NCI-H446 treated with DMSO at 0.1 percent for 48 hours (cell line): ENCODE results near the gene ARHGDIG.
"Not testable (repeated sequence)": the region's sequence is repeated elsewhere in the genome, so short reads cannot be mapped to it uniquely, and the experiment has no call there.

ENCODE experiments used
- DNase-seq: peaks from one replicate; lab custom pipeline; 2025; lab: John Stamatoyannopoulos, UW

Gene ARHGDIG

DNA sequence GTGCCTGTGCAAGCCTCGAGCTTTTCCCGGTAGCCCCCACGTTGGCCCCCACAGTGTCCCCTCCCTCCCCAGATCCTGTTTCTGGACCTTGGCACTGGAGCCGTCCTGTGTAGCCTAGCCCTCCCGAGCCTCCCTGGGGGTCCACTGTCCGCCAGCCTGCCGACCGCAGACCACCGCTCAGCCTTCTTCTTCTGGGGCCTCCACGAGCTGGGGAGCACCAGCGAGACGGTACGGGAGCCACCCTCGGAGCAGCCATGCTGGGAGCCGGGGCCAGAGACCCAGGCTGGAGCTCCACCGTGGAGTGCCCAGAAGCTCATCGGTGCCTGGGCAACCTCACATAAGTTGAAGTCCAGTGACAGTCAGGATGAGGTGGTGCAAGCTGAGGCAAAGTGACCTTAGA lies 16.4 kb upstream of the ARHGDIG start:
- no peak for DNase-seq

DNA sequence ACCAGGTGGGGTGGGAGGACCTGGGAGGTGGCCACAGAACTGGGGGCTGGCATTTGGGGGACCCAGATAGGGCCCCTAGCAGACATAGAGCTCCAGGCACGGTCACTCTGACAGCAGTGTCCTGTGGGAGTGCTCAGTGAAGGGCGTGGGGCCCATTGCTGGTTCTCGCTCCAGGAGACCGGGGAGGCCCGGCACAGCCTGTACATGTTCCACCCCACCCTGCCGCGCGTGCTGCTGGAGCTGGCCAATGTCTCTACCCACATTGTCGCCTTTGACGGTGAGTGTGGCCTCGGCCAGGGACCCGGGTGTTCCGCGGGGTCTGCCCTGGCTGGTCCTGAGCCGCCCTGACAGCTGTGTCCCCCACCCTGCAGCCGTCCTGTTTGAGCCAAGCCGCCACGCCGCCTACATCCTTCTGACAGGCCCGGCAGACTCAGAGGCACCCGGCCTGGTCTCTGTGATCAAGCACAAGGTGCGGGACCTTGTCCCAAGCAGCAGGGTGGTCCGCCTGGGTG lies 15.9 kb upstream of the ARHGDIG start:
- no peak for DNase-seq

DNA sequence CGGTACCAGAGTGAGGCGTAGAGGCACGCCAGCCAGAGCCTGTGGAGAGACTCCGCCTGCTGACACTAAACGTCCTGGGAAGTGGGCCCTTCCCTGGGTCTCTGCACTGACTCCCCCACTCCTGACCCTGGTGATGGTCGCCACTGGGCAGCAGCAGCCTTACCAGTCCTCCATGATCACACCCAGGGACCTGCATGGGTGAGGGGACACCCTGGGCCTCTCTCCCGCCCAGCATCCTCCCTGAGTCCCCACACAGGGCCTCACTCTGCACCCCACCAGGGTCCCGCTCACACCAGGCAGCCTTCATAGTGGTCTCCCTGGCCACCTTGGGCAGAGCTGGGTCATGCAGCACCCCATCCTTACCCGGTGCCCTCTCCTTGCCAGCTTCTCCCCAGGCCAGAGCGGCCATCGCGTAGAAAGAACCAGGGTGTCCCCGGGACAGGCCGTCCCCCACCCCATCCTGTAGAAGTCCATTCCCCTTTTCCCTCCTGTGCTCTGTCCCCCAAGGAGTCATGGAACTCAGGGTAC lies 15.3 kb upstream of the ARHGDIG start:
- DNase-seq, result no peak

DNA sequence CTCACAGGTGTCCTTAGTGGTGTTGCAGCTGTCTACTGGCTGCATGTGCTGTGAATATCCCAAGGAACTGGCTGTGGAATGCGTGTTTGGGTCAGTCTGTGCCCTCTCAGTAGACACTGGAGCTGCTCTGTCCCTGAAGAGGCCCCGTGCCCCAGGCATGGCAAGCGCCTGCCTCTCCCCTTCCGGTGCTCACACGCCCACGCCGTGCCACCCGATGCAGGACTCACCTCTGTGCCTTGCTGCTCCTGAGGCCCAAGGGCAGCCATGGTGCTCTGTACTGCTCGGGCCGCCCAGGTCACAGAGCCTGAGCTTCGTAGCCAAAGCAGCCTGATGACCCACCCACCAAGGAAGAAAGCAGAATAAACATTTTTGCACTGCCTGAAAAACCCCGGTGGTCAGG lies 14.7 kb upstream of the ARHGDIG start:
- DNase-seq, result no peak

DNA sequence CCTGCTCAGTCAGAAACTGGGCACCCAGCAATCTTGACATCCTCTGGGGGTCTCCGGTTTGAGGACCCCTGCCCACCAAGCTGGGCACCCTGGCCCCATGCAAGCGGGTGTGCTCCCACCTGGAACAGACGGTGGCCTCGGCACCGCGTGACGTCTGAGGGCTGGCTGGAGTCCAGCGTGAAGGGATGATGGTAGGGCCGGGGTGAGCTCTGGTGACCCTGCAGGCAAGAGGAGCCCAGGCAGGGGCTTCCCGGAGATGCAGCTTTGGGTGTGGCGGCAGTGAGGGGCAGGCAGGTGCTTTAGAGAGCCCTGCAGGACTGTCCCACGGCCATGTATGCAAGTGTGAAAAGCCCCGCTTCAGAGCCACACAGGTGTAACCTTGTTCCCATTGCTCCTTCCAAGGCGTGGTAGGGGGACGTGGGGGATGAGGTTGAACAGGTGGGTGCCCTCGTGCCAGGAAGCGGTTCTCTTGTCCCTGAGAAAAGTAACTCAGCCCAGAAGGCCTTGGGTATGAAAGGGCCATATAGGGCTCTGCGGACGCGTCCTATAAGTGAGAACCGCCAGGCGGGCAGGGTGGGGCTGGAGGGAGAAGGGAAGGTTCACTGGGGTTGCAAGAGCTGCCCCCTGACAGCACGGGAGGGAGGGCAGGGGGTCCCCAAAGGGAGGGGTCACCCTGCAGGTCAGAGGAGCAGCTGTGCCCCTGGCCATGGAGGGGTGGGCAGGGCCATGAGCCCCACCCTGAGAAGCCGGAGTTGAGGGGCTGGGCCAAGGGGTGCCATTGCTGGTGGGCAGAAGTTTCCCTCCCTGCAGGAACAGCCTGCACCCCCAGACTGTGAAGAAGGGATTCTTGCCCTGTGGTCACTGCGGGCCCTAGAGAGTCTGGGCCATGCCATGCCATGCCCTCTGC lies 13.9 kb upstream of the ARHGDIG start:
- no peak for DNase-seq

DNA sequence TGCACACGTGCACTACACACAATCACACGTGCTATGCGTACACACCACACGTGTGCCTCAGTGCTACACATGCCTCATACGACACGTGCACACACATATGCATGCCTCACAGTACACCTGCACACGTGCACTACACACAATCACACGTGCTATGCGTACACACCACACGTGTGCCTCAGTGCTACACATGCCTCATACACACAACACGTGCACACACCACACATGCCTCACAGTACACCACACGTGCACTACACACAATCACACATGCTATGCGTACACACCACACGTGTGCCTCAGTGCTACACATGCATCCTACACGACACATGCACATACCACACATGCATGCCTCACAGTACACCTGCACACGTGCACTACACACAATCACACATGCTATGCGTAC lies 12.8 kb upstream of the ARHGDIG start:
- DNase-seq, result not testable (repeated sequence)

DNA sequence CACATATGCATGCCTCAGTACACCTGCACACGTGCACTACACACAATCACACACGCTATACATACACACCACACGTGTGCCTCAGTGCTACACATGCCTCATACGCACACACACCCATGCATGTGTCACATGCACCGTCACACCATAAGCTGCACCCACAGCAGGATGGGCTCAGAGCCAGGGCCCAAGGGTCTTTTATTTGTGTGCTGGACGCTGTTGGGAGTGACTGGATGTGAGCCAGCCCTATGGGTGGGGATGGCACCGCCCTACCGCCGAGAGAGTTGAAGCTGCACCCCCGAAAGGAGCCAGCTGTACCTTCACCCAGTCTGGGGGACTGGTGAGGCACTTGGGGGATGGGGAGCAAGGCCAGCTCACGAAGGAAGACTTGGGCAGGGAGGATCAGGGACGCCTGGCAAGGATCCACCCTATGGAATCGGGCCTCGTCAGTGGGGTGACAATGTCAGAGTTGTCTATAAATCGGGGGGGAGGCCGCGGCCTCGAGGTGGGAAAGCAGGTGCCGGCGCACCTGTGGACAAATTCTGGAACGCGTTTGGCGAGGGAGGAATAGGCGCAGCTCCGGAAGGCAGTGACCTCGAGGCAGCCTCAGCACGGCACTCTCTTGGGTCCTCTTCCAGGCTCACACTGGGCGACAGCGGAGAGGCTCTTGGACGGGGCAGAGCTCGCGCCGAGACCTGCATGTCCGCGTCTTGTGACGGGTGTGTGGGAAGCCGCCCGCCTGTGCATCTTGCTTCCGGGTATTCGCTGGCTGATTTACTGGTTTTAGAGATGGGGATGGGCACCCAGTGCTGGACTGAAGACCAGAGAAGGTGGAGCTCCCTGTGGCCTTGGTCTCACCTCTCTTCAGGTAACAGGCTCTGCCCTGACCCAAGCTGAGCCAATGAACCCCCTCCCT lies 12.0 kb upstream of the ARHGDIG start:
- DNase-seq, result no peak

DNA sequence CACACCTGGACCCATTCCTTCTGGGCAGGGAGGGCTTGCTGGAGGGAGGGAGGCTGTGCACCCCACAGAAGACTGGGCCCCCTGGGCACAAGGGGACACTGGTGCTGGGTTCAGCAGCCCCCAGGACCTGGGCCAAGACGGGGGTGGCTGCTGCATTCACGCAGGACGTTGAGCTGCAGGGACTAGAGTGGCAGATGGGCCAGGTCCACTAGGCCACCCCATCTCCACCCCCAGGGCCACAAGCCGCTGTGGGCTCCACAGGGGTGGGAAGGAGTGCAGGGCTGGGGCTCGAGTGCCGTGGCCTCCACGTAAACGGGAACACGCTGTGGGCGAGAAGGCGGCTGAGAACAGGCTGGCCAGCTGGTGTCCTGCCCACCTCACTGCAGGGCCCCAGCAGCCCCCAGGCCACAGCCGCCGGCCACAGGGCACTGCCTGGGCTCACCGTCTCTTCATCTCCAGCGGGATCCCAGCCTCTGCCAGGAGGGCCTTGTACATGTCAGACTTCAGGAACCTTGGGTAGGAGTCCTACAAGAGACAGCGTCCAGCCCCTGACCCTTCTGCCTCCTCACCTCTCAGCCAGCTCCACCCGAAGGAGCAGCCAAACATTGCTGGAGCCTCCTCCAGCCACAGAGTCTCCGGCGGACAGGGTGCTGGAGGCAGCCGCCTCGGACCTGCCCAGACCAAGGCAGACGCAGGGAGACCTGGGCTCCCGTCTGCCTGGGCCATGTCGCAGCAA lies 11.2 kb upstream of the ARHGDIG start:
- no peak for DNase-seq

DNA sequence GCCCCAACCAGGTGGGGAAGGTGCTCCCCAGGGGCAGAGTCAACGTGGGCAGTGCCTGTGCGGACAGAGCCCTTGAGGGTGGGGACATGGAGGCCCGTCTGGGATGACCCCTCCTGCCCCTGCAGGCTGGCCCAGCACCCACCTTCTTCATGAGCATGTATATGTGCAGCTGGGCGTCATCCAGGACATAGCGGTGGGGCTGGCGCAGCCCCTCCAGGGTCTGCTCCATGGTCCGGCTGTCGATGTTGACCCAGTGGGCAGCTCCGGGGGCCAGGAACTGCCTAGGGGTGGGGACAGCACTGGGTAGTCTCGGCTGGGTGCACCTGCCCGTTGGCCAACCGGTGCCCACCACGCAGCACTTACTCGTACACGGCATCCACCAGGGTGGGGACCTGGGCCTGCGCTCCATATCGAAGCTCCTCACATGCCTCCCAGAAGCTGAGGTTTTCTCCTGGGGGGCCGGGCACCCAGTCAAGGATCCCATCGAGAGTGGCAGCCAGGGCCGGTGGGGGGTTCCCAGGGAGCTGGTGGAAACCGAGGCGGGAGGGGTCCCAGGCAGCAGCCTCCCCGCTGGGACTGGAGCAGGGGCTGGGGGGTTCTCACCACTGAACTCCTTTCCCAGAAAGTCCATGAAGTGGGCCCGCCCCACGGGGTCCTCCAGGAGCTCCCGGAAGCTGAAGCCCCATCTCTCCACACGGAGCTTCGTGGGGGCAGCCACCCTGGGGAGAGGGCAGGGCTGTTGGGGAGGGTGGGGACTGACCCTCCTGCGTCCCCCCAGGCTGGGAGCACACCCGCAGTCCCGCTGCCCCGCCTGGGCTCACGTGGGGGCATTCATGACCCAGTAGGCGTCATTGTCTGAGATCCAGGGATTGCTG lies 9.8 kb upstream of the ARHGDIG start:
- no peak for DNase-seq

DNA sequence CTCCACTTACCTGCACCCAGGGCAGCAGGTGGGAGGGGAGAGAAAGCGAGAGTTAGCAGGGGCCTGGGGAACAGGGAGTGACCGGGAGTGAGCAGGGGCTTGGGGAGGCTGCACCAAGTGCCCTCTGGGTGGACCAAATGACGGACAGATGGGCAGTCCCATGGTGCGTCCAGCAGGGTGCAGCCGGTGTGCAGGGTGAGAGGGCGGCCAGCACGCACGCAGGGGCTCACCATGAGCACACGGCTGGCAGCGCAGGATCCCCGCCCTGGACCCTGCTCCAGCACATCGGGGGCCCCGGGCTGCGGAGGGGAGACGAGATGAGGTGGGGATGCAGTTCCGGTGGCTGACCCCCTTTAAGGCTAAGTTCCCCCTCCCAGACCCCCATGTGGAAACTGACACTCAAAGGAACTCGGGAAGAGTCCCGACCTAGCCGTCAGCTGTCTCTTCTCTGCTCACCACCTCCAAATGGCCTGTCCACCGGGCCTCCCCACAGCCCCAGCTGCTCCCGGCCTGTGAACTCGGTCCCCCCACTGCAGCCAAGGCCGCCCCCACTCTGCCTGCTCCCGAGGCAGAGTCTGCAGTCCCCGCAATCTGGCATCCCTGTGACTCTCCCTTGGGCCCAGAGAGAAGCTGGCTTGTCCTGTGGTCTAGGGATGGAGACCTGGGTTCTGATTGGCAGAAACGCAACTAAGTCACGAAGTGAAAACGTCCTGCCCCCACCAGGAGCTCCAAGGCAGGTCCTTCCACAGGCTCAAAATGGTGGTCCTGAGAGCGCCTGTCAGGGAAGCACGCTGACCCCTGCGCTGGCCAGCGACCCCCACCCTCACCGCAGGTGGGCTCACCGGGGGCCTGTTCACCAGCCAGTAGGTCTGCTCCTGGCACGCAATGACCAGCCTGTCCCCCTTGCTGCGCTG lies 7.5 kb upstream of the ARHGDIG start:
- DNase-seq, result no peak

DNA sequence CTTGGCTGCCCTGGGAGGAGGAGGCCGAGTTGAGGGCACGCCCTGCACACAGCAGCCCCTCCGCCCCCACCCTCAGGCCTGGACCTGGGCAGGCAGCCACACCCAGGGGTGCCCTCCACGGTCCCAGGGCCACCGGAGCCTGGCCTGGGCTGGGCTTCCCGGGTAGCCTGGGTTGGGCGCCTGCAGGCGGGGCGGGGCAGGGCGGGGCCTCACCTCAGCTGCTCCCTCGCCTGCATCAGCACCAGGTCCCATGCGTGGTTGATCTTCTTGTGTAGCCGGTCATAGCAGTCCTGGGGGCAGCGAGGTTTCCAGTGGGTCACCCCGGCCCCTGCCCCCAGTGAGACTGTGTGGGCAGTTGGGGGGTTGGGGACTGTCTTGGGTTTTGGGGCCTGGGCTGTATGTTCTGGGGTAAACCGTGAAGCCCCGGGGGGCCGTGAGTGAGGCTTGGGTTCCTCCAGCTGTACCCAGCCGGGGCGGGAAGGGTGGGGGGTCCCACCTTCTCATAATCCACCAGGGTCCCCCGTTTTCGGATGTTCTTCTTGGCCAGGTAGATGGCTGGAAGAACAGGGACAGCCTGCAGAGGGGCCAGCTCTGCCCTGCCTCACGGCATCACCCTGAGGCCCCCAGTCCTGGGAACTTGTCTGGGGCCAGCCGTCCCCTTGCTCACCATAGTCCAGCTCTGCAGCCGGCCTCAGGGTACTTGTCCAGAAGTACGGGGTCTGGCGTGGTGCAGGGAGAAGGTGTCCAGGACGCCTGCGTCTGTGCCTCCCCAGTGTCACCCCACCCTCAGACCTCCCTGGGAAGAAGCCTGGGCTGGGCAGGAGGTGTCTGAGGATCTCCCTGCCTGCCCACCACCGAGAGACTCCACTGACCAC lies 6.6 kb upstream of the ARHGDIG start:
- no peak for DNase-seq

DNA sequence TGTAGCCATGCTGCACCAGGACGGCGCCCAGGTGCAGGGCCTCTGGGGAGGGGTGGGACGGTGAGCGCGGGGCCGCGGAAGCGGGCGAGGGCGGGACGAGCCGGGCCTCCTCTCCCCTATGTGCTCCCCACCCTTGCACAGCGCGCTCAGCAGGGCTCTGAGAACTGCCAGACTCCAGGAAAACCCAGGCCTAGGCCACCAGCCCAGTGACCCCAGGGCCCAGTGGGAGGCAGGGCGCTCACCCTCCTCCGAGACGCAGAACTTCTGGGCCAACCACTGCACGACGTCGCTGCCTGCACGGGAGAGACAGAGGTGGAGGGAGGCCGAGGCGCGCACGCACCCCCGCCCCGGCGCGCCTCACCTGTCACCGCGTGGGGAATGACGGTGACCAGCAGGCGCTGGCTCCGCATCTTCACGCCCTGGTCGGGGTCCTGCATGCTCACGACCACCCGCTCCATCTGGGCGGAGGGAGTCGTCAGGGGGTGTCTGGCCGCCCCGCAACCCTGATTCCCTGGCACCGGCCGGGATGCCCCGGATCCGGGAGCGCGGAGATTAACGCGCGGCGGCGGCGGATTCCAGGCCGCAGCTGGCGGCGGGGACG lies 5.2 kb upstream of the ARHGDIG start:
- no peak for DNase-seq

DNA sequence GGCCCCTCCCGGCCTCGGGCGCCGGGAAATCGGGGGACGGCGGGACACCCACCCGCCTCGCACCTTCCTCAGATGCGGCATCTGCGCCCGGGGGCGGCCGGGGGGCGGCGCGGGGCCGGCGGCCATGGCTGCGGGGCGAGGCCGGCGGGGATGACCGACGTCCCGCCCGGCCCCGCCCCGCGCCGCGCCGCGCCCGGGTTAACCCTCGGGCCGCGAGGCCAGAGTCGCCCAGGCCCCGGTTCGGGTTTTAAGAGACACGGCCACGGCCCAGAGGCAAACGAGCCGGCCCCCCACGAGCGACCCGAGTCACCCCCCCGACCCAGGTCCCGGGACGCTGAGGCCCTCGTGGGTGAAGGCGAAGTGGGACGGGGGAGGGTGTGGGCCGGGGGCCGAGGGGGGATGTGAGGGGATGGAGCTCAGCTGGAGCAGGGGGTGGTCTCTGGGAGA lies 4.6 kb upstream of the ARHGDIG start, which contains the start of gene RGS11:
Gene RGS11 (minus strand): TSS at position 159 of the 447 bp plus-strand sequence. CDS start 33 bp downstream, at position 126.
- DNase-seq, result no peak

DNA sequence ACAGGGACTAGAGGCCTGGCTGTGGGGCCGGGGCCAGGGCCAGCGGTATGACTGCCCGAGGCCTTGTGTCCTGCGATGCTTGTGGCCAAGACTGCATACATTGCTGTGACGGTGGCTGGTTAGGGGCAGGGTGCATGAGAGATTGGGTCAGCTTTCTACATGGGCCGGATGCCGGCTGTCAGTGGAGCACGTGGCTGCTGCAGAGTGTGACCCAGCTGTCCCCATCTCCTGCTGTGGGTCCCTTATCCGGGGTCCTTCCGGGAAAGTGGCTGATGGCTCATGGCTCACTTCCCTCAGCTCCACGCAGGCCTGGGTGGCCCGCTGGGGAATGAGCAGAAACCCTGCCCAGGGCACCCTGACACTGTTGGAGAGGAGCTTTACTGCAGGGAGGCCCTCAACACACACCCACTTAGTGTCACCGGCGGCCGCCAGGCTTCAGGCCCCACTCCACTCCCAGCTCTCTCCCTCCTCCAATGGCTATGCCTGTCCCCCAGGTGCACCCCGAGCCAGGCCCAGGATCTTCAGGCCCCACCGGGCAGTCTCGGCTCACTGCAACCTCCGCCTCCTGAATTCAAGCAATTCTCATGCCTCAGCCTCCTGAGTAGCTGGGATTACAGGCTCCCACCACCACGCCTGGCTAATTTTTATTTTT lies 3.8 kb upstream of the ARHGDIG start:
- DNase-seq, result no peak

DNA sequence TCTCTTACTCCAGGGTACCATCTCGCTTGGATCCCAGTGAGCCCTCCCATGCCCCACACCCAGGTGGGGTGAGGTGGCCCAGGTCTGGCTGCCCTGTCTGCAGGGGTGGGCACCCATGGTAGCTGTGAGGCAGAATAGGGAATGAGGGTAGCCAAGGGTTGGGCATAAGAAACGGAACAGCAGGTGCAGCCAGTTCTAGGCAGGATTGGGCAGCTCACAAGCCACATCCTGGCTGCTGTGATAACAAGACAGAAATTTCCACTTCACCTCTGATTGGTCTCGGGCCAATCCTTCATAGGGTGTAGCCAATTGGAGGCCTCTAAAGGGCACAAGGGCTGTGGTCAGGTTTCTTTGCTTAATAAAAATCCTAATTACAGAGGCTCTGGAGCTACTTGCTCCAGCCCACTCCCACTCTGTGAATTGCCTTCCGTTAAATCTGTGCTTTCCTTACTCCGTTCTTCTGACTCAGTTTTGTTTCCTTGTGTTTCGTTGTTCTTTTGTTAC lies 1.5 kb upstream of the ARHGDIG start:
- no peak for DNase-seq

DNA sequence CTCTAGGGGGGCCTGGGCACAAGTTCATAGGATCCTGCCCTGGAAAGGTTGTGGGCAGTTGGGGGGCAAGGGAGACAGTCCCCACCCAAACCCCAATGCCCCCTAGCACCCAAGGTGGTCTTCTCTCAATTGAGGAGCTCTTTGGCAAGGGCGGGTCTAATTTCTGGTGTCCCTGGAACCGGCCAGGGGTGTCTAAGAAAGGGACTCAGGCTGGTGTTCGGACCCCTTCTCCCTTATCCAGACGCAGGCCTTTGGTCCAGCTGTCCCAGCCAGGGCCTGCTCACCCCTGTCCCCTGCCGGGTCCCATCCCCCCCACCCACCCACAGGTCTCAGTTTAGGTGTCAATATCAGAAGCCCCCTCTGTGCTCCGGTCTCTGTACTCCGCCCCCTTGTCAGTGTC lies 860 bp upstream of the ARHGDIG start:
- no peak for DNase-seq

DNA sequence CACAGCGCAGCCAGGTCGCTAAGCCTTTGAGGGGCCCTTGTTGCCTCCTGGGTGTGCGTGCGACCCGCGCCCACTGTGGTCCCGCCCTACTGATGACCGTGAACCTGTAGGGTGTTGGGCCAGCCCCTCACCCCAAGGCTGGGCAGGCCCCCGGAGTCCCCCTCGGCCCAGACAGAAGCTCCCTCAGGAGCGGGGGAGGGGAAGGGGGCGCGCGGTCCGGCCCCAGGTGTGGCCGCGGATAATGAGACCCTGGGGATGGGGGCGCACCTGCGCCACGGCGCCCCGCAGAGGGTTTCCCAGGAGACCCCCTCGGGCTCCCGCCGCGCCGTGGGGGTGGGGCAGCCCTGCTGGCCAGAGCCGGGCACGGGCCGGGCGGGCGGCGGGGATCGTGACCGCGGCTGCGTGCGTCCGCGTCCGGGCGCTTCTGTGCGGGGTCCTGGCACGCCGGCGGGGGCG lies 358 bp upstream of the ARHGDIG start:
- no peak for DNase-seq
